Esophagus squamous epithelium (tissue), 5 donors: ENCODE results near the gene FMR1. TPM values are rescaled to one million over a fixed set of nuclear protein-coding genes. Genes with fewer than 3 reads are reported as not detected.

Source experiments
- DNase-seq: peaks from one replicate; lab custom pipeline; 2025; lab: John Stamatoyannopoulos, UW
- H3K27ac ChIP-seq, 4 donors: fragments of 200-600 bp; sonication (generic); one replicate each; pipeline ENCODE4 v1.5.1; 2016 to 2019; ENCODE audit warnings: mild to moderate bottlenecking in 1 of 4
- H3K27me3 ChIP-seq, 4 donors: fragments of 200-600 bp; sonication (generic); 1 replicate in 3 of 4; 2 replicates in 1 of 4; pipeline versions ENCODE4 v1.5.1 to v1.6.0; 2017 to 2021; ENCODE audit warnings: antibody characterized with exemption in 1 of 4
- H3K36me3 ChIP-seq, 3 donors: fragments of 200-600 bp; sonication (generic); one replicate each; pipeline ENCODE4 v1.5.1; 2016 to 2019
- H3K4me1 ChIP-seq, 3 donors: fragments of 200-600 bp; sonication (generic); one replicate each; pipeline ENCODE4 v1.5.1; 2017 to 2019
- H3K4me3 ChIP-seq, 4 donors: fragments of 200-600 bp; sonication (generic); 1 replicate in 3 of 4; 2 replicates in 1 of 4; pipeline ENCODE4 v1.5.1; 2016 to 2019; ENCODE audit warnings: mild to moderate bottlenecking in 2 of 4, moderate library complexity in 1 of 4
- H3K9me3 ChIP-seq, 3 donors: fragments of 200-600 bp; sonication (generic); one replicate each; pipeline ENCODE4 v1.5.1; 2016 to 2019
- POLR2A ChIP-seq, 4 donors: fragments of 450-650 bp; IDR thresholded peaks; one replicate each; pipeline ENCODE4 v1.6.1; 2017; ENCODE audit warnings: antibody characterized with exemption in 4 of 4, mild to moderate bottlenecking in 4 of 4, moderate library complexity in 3 of 4
- WGBS, 2 donors: methylation state at CpG; one replicate each; pipeline ENCODE4 v1.1.5; 2018; 5-methylcytosine and 5-hydroxymethylcytosine counted together
- intact Hi-C: fragments of 100-400 bp; cut with DNase I; formaldehyde crosslinking; loops from one replicate; pipeline ENCODE4 v1.15.0; 2022
- total RNA-seq, 4 donors: library from RNA; depleted of rRNA; stranded (reverse); fragments of >200 nt; gene quantifications; one replicate each; pipeline ENCODE4 v1.1.0, GENCODE V29; 2016
- TF ChIP-seq, protein P1 (sequence below), 6 experiments: fragments of 450-650 bp in 4 of 6; fragments of 200-600 bp in 2 of 6; sonication (generic) in 2 of 6; IDR thresholded peaks; one replicate each; pipeline ENCODE4 v1.5.1; 2016 to 2019; ENCODE audit warnings: antibody characterized with exemption in 6 of 6, mild to moderate bottlenecking in 4 of 6, moderate library complexity in 4 of 6
- donor health status: DM: yes; HTN: yes; CAD: no.

FMR1 gene
- total RNA-seq, 4 donors from 2014 or later = 12.8 to 37.4 (median 19.8) TPM

DNA sequence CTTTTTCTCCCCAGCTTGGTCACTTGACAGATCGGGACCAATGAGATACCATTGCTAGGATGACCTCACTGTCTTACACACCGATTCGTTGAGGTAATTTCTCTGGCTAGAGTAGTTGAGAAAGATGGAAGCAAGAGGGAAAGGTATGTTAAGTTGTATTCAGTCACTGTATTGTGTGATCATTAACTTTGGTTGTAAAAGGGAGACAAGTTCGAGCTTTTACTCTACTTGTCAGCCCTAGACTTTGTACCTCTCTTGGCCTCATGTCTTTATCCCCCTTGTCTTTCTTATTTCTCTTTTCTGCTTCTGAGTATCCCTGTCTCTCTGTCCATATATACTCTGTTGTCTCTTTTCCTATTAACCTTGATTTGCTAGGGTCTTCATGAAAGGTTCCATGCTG, 15.5 kb downstream of the FMR1 start:
- intact Hi-C loops = no loop called here
- H3K27ac ChIP-seq = no peak overlapping the region
- TF ChIP-seq POLR2A (IDR thresholded peaks at IDR 0.05) = no peak
- TF ChIP-seq, protein P1, sequence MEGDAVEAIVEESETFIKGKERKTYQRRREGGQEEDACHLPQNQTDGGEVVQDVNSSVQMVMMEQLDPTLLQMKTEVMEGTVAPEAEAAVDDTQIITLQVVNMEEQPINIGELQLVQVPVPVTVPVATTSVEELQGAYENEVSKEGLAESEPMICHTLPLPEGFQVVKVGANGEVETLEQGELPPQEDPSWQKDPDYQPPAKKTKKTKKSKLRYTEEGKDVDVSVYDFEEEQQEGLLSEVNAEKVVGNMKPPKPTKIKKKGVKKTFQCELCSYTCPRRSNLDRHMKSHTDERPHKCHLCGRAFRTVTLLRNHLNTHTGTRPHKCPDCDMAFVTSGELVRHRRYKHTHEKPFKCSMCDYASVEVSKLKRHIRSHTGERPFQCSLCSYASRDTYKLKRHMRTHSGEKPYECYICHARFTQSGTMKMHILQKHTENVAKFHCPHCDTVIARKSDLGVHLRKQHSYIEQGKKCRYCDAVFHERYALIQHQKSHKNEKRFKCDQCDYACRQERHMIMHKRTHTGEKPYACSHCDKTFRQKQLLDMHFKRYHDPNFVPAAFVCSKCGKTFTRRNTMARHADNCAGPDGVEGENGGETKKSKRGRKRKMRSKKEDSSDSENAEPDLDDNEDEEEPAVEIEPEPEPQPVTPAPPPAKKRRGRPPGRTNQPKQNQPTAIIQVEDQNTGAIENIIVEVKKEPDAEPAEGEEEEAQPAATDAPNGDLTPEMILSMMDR (IDR thresholded peaks at IDR 0.05) = no peak
- DNase-seq = no peak
- H3K36me3 ChIP-seq = peaks cover 0 to 37% (median 0%) of the 10 kb centered on the region in 3 donors
- H3K9me3 ChIP-seq = no peaks in the 10 kb centered on the region
- no peaks in the 10 kb centered on the region for H3K4me1 ChIP-seq
- no peaks in the 10 kb centered on the region for H3K27me3 ChIP-seq
- WGBS, 2 donors = 85 to 91% methylated on average over 4 of the region's 4 CpGs
- H3K4me3 ChIP-seq = no peak overlapping the region

DNA sequence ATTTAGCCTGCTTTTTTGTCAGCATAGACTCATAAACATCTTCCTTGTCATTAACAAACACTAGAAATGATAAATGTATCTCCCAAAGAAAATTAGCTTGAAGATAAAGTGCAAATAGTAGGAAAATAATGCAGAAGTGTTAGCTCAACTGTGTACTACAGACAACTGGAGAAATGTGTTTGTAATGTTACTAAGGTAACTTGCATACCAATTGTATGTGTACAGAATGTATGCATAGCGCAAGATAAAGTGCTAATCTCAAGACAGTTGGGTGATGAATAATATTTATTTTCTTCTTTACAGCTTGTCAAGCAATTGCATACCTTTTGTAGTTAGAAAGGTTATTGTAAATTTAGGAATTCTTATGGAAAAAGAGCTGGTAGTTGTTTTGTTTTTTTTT, 22.1 kb downstream of the FMR1 start:
- Histone ChIP-seq H3K9me3 (no peaks in the 10 kb centered on the region), H3K27me3 (no peaks in the 10 kb centered on the region), H3K36me3 (peaks cover 0 to 73% (median 0%) of the 10 kb centered on the region in 3 donors), H3K4me3 (no peak overlapping the region), H3K27ac (no peak overlapping the region), H3K4me1 (no peaks in the 10 kb centered on the region)
- DNase-seq = no peak
- intact Hi-C loops = no loop called here
- TF ChIP-seq, protein P1 (IDR thresholded peaks at IDR 0.05) = no peak
- no peak for TF ChIP-seq POLR2A (IDR thresholded peaks at IDR 0.05)
- 80 to 94% methylated on average over 1 of the region's 1 CpG for WGBS, 2 donors

DNA sequence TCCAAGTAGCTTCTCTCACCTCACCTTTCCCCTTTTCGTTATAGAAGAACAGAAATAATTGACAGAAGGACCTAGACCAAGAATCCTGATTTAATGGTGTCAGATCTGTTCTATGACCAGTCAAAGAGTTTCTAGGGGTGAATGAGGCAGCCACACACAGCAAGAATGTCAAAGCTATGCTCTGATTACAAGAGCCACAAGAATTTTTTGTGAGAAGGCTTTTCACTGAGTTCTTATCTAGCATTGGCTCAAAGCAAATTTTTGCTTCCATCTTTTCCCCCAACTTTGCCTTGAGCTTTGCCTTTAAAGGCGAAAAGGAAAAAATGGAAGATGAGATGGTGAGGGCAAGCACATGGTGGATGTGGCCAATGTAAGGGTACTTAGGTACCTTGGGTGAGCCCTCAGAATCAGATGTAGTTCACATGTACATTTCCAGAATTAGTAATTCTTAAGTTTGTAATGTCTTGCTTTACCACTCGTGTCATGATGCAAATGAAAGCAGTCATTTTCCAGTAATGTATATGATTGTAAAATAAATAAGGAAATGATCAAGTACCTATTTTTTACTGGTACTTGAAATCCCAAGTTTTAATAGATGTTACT, 23.5 kb downstream of the FMR1 start:
- intact Hi-C loops = no loop called here
- H3K9me3 ChIP-seq = no peaks in the 10 kb centered on the region
- no peak overlapping the region for H3K27ac ChIP-seq
- no peak for DNase-seq
- no peaks in the 10 kb centered on the region for H3K27me3 ChIP-seq
- no peak for TF ChIP-seq POLR2A (IDR thresholded peaks at IDR 0.05)
- TF ChIP-seq, protein P1 (IDR thresholded peaks at IDR 0.05) = no peak
- WGBS, 2 donors = 61 to 90% methylated on average over 3 of the region's 3 CpGs
- H3K4me1 ChIP-seq = no peaks in the 10 kb centered on the region
- H3K4me3 ChIP-seq = no peak overlapping the region
- peaks cover 0 to 77% (median 0%) of the 10 kb centered on the region in 3 donors for H3K36me3 ChIP-seq

DNA sequence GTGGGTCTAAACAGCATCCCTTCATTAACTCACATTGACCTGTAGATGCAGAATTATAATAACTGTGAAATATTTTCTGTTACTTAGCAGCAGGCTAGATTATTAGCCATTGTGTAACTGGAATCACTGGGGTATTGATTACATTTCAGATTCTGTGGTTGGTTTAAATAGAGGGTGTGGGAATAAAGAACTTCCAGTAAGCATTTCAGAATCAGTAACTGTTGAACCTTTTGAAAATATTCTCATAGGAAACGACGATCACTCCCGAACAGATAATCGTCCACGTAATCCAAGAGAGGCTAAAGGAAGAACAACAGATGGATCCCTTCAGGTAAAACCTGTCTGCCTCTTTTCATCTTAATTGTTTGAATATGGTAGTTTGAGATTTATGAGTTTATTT, 33.6 kb downstream of the FMR1 start:
- Histone ChIP-seq H3K27ac (no peak overlapping the region), H3K4me1 (no peaks in the 10 kb centered on the region), H3K4me3 (no peak overlapping the region), H3K27me3 (no peaks in the 10 kb centered on the region), H3K36me3 (peaks cover 0 to 82% (median 0%) of the 10 kb centered on the region in 3 donors), H3K9me3 (no peaks in the 10 kb centered on the region)
- whole genome bisulfite sequencing, 2 donors = 87 to 95% methylated on average over 5 of the region's 5 CpGs
- intact Hi-C loops = no loop called here
- DNase-seq = no peak
- TF ChIP-seq, protein P1 (IDR thresholded peaks at IDR 0.05) = no peak
- TF ChIP-seq POLR2A (IDR thresholded peaks at IDR 0.05) = no peak

DNA sequence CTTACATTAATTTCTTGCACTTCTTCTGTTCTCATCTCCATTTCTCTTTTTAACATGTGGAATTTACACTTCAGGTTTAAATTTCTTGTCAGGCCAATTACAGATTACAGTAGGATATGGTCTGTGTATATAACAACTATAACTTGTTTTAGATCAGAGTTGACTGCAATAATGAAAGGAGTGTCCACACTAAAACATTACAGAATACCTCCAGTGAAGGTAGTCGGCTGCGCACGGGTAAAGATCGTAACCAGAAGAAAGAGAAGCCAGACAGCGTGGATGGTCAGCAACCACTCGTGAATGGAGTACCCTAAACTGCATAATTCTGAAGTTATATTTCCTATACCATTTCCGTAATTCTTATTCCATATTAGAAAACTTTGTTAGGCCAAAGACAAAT, 36.8 kb downstream of the FMR1 start:
- no peaks in the 10 kb centered on the region for H3K9me3 ChIP-seq
- peaks cover 0 to 53% (median 0%) of the 10 kb centered on the region in 3 donors for H3K36me3 ChIP-seq
- no peak overlapping the region for H3K4me3 ChIP-seq
- H3K27ac ChIP-seq = no peak overlapping the region
- TF ChIP-seq POLR2A (IDR thresholded peaks at IDR 0.05) = no peak
- TF ChIP-seq, protein P1 (IDR thresholded peaks at IDR 0.05) = no peak
- WGBS, 2 donors = 89 to 92% methylated on average over 7 of the region's 7 CpGs
- no peak for DNase-seq
- H3K27me3 ChIP-seq = no peaks in the 10 kb centered on the region
- intact Hi-C loops = no loop called here
- no peaks in the 10 kb centered on the region for H3K4me1 ChIP-seq
